AG09309 (cell line): ENCODE data around the gene PDE1C.

Source experiments
- DNase-seq: peaks from one replicate; pipeline ENCODE4 v3.0.0-alpha.2; 2010; ENCODE audit warnings: low read depth
- H3K4me3 ChIP-seq: 2 replicates; pipeline ENCODE4 v1.5.1; 2011; ENCODE audit warnings: mild to moderate bottlenecking, low read depth, low read length, moderate library complexity; ENCODE audit not compliant: control insufficient read depth
- TF ChIP-seq, protein P1 (sequence below): IDR thresholded peaks from 2 replicates; pipeline ENCODE4 v1.5.1; 2011; ENCODE audit warnings: mild to moderate bottlenecking, low read depth, low read length, inconsistent platforms; ENCODE audit not compliant: insufficient read depth, control insufficient read depth; ENCODE audit errors: missing control alignments

PDE1C gene

DNA sequence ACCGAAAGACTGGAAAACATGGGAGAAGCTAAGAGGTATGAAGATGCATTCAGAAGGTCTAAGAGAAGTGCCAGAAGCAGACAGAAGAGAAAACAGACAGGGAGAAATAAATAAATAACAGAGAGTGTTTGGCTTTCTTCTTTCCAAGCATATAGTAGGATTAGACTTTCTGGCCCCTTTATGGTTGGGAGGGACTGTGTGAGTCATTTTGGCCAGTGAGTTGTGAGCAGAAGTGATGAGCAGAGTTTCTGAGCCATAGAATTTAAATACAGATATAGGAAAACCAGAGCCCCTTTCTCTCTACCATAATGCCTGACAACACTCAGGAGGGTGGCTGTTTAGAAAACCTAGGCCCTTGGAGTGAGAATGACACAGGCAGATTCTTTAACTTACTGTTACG, 212.2 kb downstream of the PDE1C start:
- TF ChIP-seq, protein P1, sequence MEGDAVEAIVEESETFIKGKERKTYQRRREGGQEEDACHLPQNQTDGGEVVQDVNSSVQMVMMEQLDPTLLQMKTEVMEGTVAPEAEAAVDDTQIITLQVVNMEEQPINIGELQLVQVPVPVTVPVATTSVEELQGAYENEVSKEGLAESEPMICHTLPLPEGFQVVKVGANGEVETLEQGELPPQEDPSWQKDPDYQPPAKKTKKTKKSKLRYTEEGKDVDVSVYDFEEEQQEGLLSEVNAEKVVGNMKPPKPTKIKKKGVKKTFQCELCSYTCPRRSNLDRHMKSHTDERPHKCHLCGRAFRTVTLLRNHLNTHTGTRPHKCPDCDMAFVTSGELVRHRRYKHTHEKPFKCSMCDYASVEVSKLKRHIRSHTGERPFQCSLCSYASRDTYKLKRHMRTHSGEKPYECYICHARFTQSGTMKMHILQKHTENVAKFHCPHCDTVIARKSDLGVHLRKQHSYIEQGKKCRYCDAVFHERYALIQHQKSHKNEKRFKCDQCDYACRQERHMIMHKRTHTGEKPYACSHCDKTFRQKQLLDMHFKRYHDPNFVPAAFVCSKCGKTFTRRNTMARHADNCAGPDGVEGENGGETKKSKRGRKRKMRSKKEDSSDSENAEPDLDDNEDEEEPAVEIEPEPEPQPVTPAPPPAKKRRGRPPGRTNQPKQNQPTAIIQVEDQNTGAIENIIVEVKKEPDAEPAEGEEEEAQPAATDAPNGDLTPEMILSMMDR: no peak
- no peak overlapping the region for H3K4me3 ChIP-seq
- no peak for DNase-seq

DNA sequence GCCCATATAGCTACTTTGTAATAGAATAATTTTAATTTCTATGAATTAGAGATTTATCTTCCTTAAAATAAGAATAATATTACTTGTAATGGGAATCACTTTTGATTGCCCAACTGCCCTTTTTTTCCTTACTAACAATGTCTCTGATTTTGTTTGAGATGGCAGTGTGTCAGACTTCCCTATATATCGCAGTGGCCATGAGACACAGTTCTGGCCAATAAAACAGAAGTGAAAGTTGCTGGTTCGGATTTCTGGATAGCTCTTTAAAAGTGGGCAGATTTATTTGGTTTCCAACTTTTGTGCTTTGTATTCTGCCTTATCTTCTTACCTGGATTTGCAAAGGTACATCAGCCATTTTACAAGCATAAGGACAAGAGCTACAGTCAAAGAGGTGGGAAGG, 213.0 kb downstream of the PDE1C start:
- H3K4me3 ChIP-seq: no peak overlapping the region
- no peak for DNase-seq
- TF ChIP-seq, protein P1: no peak

DNA sequence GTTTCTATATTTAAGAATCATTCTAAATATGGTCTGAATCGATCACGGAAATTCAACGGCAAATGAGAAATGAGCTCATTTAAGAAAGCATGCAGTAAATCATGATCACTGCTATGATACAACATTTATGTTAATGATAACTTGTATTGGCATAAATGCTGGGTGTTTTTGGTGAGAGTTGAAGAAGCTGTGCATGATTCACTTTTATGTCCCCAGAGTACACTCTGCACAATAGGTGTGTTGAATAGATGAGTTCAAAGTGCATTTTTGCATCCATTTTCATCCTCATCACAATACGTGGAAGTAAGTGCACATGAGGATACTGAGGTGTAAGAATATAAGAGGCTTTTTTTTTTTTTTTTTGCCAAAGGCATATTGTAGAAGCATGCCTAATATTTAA, 213.9 kb downstream of the PDE1C start:
- TF ChIP-seq, protein P1: no peak
- no peak overlapping the region for H3K4me3 ChIP-seq
- no peak for DNase-seq

DNA sequence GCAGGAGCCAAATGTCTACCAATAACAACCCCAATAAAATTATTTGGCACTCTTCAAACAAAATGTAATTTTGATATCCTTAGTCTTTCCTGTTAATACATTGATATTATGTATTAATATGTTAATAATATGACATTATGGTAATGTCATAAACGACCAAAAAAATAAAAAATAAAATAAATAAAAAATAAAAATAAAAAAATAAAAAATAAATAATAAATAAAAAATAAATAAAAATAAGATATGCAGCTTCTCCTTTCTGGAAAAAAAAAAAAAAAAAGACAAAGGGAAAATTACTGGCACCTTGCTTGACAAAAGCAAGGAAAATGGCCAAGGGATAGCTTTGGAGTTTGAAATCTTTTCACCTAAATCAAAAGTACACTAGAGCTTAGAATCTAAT, 214.7 kb downstream of the PDE1C start:
- TF ChIP-seq, protein P1: no peak
- no peak for DNase-seq
- no peak overlapping the region for H3K4me3 ChIP-seq

DNA sequence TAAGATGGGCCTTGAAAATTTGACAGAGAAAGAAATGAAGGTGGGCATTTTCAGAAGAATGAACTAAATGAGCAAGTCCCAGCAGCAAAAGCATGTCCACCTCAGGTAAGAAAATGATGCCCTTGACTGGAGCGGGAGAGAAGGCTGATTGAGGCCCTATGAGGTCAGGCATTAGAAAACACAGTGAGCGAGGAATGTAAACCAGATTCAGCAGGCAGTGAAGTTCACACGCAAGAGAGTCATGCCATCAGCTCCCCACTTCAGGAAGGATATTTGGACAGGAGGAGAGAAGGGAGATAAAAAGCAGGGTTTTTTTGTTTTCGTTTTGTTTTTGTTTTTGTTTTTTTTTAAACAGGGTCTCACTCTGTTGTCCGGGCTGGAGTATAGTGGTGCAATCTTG, 216.8 kb downstream of the PDE1C start:
- no peak overlapping the region for H3K4me3 ChIP-seq
- TF ChIP-seq, protein P1: no peak
- no peak for DNase-seq

DNA sequence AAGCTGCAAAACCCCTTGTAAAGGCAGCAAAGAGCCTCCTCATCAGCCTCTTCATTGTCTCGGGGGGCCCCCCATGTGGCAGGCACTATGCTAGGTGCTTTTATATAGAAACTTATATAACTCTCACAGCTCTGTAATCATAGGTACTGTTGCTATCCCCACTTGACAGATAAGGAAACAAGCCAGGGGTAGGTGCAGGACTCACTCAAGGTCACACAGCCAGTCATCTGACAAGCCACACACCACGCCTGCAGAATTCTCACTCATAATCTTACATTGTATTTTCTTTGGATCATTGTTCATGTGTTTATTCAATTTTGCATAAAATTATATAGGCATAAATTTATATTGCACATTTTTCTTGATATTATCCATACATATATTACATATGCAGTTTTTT, 217.7 kb downstream of the PDE1C start:
- no peak for DNase-seq
- TF ChIP-seq, protein P1: no peak
- no peak overlapping the region for H3K4me3 ChIP-seq

DNA sequence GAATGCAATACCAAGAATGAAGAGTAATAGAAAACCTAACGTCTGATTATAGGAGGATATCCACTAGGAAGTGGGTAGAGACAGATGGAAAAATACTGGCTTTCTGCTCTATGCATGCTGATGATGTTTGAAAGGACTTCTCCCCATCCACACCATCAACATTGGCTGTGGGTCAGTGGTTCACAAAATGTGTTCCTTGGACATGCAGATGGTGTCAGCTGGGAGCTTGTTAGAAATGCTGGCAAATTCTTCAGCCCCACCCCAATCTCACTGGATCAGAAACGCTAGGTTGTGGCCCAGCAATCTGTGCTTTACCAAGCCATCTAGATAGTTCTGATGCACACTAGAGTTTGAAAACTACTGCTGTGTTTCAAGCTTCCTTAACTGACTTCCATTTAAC, 219.1 kb downstream of the PDE1C start:
- no peak for DNase-seq
- H3K4me3 ChIP-seq: no peak overlapping the region
- TF ChIP-seq, protein P1: no peak
